Chondrocyte (in vitro differentiated cells): ENCODE data around the gene HILPDA. TPM values are rescaled to one million over a fixed set of nuclear protein-coding genes. Genes with fewer than 3 reads are reported as not detected.

ENCODE experiments used
- DNase-seq: peaks from one replicate; pipeline ENCODE4 v3.0.0; 2021; ENCODE audit warnings: mixed read lengths, low spot score
- H3K27ac Mint-ChIP-seq: one replicate; pipeline ENCODE4 v1.8.0; 2021; ENCODE audit warnings: mild to moderate bottlenecking, moderate library complexity, mixed read lengths; ENCODE audit not compliant: unreplicated experiment
- H3K27me3 Mint-ChIP-seq: 2 replicates; pipeline ENCODE4 v1.8.0; 2021; ENCODE audit warnings: low read depth, mixed read lengths
- H3K36me3 Mint-ChIP-seq: 2 replicates; pipeline ENCODE4 v1.8.0; 2021; ENCODE audit warnings: low read depth, mixed read lengths
- H3K4me1 Mint-ChIP-seq: 2 replicates; pipeline ENCODE4 v1.8.0; 2021; ENCODE audit warnings: low read depth, mild to moderate bottlenecking, mixed read lengths
- H3K4me3 Mint-ChIP-seq: one replicate; pipeline ENCODE4 v1.8.0; 2021; ENCODE audit warnings: mild to moderate bottlenecking, moderate library complexity, mixed read lengths; ENCODE audit not compliant: unreplicated experiment
- H3K9me3 Mint-ChIP-seq: 2 replicates; pipeline ENCODE4 v1.8.0; 2021; ENCODE audit warnings: low read depth, mixed read lengths
- total RNA-seq: library from RNA; stranded (reverse); gene quantifications from 3 replicates; pipeline ENCODE4 v1.2.1, GENCODE V29; 2021
- TF ChIP-seq, protein P1 (sequence below): fragments of 200-600 bp; sonication (generic); IDR thresholded peaks from 2 replicates; pipeline ENCODE4 v1.5.0; 2021; ENCODE audit warnings: antibody characterized with exemption, mild to moderate bottlenecking, moderate library complexity

Gene HILPDA
- total RNA-seq, 1 donor from 2014 or later = 15.8 TPM

DNA sequence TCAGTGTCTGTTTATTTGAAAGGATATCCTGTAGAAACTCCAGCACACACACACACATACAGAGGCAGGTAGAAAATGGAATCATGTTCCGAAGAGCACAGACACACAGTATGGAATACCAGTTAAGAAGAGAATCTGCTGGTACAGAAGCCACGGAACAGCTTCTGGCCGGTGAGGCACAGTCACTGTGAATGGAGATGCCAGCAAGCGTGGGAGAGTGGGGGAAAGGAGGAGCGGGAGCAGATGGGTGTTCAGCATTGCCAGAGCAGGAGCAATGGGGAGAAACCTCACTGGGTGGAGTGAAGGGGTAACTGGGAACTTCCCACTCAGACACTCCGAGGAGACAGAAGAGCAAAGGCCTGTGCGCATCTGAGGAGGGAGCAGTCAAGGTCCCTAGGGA lies 36.4 kb upstream of the HILPDA start:
- H3K4me3 Mint-ChIP-seq = no peak overlapping the region

DNA sequence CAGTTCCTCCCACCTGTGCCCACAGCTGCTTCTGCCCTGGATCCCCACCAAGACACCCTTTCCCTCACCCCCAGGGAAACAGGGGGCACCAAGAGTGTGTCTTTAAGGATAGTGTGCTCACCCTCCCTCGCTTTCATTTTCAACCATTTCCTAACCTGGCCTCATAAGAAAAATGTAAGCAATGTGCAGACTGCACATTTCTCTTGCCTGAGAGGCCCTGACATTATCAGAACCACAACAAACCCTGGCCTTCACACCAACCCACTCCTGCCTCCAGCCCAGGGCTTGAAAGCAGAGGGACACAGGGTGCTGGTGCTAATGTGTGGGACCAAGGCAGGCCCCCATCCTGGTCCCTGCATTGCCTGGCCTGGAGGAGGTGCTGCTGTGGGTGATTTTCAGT lies 34.9 kb upstream of the HILPDA start:
- no peaks in the 10 kb centered on the region for H3K9me3 Mint-ChIP-seq
- peaks cover 7% of the 10 kb centered on the region for H3K27me3 Mint-ChIP-seq
- no peak overlapping the region for H3K27ac Mint-ChIP-seq
- no peaks in the 10 kb centered on the region for H3K36me3 Mint-ChIP-seq
- peaks cover 4% of the 10 kb centered on the region for H3K4me1 Mint-ChIP-seq
- TF ChIP-seq, protein P1, sequence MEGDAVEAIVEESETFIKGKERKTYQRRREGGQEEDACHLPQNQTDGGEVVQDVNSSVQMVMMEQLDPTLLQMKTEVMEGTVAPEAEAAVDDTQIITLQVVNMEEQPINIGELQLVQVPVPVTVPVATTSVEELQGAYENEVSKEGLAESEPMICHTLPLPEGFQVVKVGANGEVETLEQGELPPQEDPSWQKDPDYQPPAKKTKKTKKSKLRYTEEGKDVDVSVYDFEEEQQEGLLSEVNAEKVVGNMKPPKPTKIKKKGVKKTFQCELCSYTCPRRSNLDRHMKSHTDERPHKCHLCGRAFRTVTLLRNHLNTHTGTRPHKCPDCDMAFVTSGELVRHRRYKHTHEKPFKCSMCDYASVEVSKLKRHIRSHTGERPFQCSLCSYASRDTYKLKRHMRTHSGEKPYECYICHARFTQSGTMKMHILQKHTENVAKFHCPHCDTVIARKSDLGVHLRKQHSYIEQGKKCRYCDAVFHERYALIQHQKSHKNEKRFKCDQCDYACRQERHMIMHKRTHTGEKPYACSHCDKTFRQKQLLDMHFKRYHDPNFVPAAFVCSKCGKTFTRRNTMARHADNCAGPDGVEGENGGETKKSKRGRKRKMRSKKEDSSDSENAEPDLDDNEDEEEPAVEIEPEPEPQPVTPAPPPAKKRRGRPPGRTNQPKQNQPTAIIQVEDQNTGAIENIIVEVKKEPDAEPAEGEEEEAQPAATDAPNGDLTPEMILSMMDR = no peak
- no peak overlapping the region for H3K4me3 Mint-ChIP-seq
- DNase-seq = no peak

More for the DNA sequence above, 36.4 kb upstream of the HILPDA start:
- TF ChIP-seq, protein P1 = no peak
- Mint-ChIP-seq H3K27me3 (peaks cover 7% of the 10 kb centered on the region), H3K36me3 (no peaks in the 10 kb centered on the region), H3K27ac (no peak overlapping the region), H3K9me3 (no peaks in the 10 kb centered on the region), H3K4me1 (peaks cover 4% of the 10 kb centered on the region)
- no peak for DNase-seq

DNA sequence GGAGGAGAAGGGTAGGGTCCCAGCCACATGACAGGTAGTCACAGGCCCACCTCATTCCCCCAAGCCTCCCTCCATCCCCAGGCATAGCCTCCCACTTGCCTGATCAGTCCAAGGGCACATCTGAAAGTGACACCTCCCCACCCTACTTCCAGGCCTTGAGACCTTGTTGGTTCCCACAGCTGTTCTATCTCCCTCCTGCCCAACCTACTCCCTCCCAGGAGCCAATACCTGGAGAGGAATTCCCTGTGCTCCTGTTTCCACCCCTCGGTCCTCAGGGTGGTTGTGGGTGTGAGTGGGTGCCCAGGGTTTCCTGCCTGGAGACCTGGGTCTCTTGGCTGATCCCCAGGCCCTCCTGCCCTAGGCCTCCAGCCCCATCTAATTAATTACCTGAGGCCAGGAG lies 34.3 kb upstream of the HILPDA start:
- no peaks in the 10 kb centered on the region for H3K36me3 Mint-ChIP-seq

DNA sequence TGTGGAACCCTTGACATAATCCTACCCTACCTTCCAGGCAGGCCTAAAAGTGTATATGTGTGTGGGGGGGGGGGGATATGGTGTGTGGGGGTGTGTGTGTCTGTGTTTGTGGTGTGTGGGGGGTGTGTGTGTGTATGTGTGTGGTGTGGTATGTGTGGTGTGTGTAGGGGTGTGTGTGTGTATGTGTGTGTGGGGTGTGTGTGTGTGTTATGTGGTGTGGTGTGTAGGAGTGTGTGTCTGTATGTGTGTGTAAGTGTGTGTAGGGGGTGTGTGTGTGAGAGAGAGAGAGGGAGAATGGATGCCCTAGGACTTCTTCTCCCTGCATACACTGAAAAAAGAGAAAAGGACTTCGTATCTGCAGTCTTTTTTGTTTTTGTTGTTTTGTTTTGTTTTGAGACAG lies 33.6 kb upstream of the HILPDA start:
- Mint-ChIP-seq H3K4me3 (no peak overlapping the region), H3K27me3 (peaks cover 6% of the 10 kb centered on the region), H3K4me1 (peaks cover 4% of the 10 kb centered on the region), H3K36me3 (no peaks in the 10 kb centered on the region), H3K27ac (no peak overlapping the region), H3K9me3 (no peaks in the 10 kb centered on the region)
- TF ChIP-seq, protein P1 = no peak
- DNase-seq = no peak

More for the DNA sequence above, 34.3 kb upstream of the HILPDA start:
- TF ChIP-seq, protein P1 = no peak
- Mint-ChIP-seq H3K9me3 (no peaks in the 10 kb centered on the region), H3K4me3 (no peak overlapping the region), H3K27ac (no peak overlapping the region), H3K4me1 (peaks cover 4% of the 10 kb centered on the region), H3K27me3 (peaks cover 7% of the 10 kb centered on the region)
- no peak for DNase-seq

DNA sequence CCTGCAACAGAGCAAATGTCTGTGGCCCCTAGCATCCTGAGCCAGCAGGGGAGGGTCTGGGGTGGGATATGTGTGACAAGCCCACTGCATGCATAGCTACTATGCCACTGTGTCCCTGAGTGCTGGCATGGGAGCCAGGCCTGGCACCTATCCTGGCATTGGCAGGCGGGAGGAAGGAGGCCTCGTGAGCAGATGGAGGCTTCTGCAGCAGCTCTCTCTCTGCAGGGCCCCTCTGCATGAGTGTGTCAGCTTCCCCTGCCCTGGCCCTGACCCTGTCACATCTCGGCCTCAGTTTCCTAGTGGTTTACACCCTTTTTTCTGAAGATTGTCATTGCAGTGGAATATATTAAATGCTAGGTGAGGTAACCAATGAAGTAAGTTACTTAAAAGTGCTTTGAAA lies 32.8 kb upstream of the HILPDA start:
- TF ChIP-seq, protein P1 = no peak
- Mint-ChIP-seq H3K9me3 (no peaks in the 10 kb centered on the region), H3K36me3 (no peaks in the 10 kb centered on the region), H3K27me3 (peaks cover 5% of the 10 kb centered on the region), H3K4me1 (peaks cover 4% of the 10 kb centered on the region), H3K4me3 (no peak overlapping the region), H3K27ac (no peak overlapping the region)
- no peak for DNase-seq
